ENCODE results near the gene ZNF70.

DNA sequence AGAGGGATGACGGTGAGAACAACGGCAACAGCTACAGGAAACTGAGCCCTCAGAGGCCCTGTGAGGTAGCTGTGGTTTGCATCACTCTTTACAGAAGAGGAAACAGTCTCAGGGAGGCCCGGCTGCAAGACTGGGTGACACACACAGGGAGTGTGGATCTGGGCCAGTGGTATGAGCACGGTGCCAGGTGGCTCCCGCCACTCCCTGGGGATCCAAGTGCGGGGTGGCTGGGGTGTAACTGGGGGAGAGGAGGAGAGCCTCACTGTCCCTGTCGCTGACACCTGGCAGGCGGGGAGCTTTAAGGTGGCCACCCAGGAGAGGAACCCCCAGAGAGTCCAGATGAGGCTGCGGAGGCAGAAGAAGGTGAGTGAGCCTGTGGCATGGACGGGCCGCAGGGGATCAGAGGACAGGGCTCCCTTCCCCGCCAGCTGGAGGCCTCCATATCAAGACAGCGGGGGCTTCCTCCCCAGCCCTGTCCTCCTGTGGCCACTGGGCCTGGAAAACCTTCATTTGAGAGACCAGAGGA lies 54.5 kb downstream of the ZNF70 start:
- no peak for TF ChIP-seq EZH2 (IDR thresholded peaks at IDR 0.05)
- TF ChIP-seq POLR2AphosphoS5 (IDR thresholded peaks at IDR 0.05; ENCODE audit: borderline replicate concordance, low read depth, low read length), result no peak
